ENCODE results near the gene SPSB4. TPM values are rescaled to one million over a fixed set of nuclear protein-coding genes. Genes with fewer than 3 reads are reported as not detected.

Gene SPSB4
- total and polyA plus RNA-seq, 10 of the 15 experiments (the other 5 are each of a cell fraction or from before 2014, with no cell fraction given): not detected

DNA sequence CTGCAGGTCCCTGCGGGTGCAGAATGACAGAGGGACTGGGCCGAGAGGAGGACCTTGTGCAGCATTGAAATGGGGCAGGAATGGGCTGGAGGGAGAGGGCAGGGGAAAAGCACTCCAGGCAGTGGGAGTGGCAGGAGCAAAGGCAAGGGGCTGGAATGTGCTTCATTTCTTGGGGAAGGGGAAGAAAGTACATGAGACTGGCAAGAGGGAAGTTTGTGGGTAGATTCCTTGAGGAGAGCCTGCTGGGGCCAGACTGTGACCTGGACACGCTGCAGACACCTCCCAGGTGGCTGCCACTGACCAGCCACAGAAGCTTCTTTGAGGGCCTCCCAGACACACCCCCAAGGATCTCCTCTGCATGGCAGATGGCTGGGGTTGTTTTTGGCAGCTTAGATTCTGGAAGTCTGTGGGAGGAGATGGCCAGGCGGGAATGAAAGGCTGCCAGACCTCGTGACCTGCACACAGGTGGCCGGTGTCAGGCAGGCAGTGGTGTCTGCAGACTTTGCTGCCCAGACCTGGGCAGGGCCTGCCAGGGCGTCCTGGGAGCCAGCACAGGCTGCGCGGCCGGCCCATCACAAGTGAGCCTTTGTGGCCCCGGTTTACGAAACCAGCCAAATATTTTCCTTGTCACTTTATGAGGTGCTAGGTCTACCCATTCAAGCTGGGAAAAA lies 53.1 kb downstream of the SPSB4 start:
- Histone ChIP-seq H3K4me1 (ENCODE audit: control insufficient read depth, insufficient read depth, low read length) (no peaks in the 10 kb centered on the region), H3K79me2 (ENCODE audit: control insufficient read depth, insufficient read depth, low read length) (no peaks in the 10 kb centered on the region), H3K4me3 (no peak overlapping the region), H3K4me2 (ENCODE audit: control insufficient read depth, insufficient read depth) (no peak overlapping the region), H3K9me3 (replicated peaks; ENCODE audit: control insufficient read depth, insufficient read depth, low read length) (no peaks in the 10 kb centered on the region), H3K27ac (ENCODE audit: control insufficient read depth, insufficient read depth) (no peak overlapping the region), H4K20me1 (ENCODE audit: control insufficient read depth, insufficient read depth) (no peaks in the 10 kb centered on the region), H2AFZ (ENCODE audit: control insufficient read depth, low read depth, low read length) (no peak overlapping the region), H3K9ac (ENCODE audit: control insufficient read depth, insufficient read depth, low read length) (no peak overlapping the region), H3K27me3 (replicated peaks in 1 of 2; ENCODE audit: control insufficient read depth in 2 of 2, insufficient read depth in 2 of 2, low read length in 1 of 2) (no peaks in the 10 kb centered on the region), H3K36me3 (ENCODE audit: control insufficient read depth in 2 of 2, insufficient read depth in 2 of 2, low read length in 1 of 2) (no peaks in the 10 kb centered on the region)
- FAIRE-seq (no peak), DNase-seq (ENCODE audit: low read depth, low spot score) (no peak), ATAC-seq (no peak)
- intact Hi-C loops (cut with micrococcal nuclease; ENCODE audit: unreplicated experiment) (loop anchor here (10.0 kb wide), 1 partner anchor 179 kb away; no protein-coding TSS in a partner anchor), in situ Hi-C loops (cut with MboI) (no loop called here)
- POLR2A ChIA-PET: no interaction called here
- WGBS (ENCODE audit: insufficient coverage, insufficient replicate concordance, low lambda C conversion rate, missing lambda C conversion rate): 42% methylated on average over 12 of the region's 12 CpGs
- CTCF ChIA-PET: interaction anchor here (0.7 to 2.0 kb wide), 3 partner anchors 87 to 104 kb away, joined by 3 to 12 read pairs (median 5); no protein-coding TSS in a partner anchor
- no TSS peak for BruUV-seq (replicated peaks)
- SMC1A ChIA-PET (ENCODE audit: uncharacterized antibody, unreplicated experiment): interaction anchor here (1.1 to 1.4 kb wide), 2 partner anchors 12 to 106 kb away, joined by 3 to 5 read pairs; no protein-coding TSS in a partner anchor
- RAD21 ChIA-PET (ENCODE audit: unreplicated experiment): interaction anchor here (1.2 kb wide), 1 partner anchor 104 kb away, joined by 3 read pairs; no protein-coding TSS in a partner anchor
- TF ChIP-seq, protein P1, sequence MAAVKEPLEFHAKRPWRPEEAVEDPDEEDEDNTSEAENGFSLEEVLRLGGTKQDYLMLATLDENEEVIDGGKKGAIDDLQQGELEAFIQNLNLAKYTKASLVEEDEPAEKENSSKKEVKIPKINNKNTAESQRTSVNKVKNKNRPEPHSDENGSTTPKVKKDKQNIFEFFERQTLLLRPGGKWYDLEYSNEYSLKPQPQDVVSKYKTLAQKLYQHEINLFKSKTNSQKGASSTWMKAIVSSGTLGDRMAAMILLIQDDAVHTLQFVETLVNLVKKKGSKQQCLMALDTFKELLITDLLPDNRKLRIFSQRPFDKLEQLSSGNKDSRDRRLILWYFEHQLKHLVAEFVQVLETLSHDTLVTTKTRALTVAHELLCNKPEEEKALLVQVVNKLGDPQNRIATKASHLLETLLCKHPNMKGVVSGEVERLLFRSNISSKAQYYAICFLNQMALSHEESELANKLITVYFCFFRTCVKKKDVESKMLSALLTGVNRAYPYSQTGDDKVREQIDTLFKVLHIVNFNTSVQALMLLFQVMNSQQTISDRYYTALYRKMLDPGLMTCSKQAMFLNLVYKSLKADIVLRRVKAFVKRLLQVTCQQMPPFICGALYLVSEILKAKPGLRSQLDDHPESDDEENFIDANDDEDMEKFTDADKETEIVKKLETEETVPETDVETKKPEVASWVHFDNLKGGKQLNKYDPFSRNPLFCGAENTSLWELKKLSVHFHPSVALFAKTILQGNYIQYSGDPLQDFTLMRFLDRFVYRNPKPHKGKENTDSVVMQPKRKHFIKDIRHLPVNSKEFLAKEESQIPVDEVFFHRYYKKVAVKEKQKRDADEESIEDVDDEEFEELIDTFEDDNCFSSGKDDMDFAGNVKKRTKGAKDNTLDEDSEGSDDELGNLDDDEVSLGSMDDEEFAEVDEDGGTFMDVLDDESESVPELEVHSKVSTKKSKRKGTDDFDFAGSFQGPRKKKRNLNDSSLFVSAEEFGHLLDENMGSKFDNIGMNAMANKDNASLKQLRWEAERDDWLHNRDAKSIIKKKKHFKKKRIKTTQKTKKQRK (IDR thresholded peaks at IDR 0.05; ENCODE audit: low read depth, low read length): no peak
- TF ChIP-seq MXI1 (IDR thresholded peaks at IDR 0.05; ENCODE audit: low read depth, low read length): no peak
- TF ChIP-seq, protein P2, sequence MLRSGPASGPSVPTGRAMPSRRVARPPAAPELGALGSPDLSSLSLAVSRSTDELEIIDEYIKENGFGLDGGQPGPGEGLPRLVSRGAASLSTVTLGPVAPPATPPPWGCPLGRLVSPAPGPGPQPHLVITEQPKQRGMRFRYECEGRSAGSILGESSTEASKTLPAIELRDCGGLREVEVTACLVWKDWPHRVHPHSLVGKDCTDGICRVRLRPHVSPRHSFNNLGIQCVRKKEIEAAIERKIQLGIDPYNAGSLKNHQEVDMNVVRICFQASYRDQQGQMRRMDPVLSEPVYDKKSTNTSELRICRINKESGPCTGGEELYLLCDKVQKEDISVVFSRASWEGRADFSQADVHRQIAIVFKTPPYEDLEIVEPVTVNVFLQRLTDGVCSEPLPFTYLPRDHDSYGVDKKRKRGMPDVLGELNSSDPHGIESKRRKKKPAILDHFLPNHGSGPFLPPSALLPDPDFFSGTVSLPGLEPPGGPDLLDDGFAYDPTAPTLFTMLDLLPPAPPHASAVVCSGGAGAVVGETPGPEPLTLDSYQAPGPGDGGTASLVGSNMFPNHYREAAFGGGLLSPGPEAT (IDR thresholded peaks at IDR 0.05; ENCODE audit: low read depth): no peak
- TF ChIP-seq PAX8 (IDR thresholded peaks at IDR 0.05): no peak
- TF ChIP-seq ZNF622 (IDR thresholded peaks at IDR 0.05): no peak
- no peak for TF ChIP-seq POU2F2 (IDR thresholded peaks at IDR 0.05; ENCODE audit: borderline replicate concordance, low read depth, low read length)
- TF ChIP-seq NFIC (IDR thresholded peaks at IDR 0.05; ENCODE audit: low read depth, low read length): no peak
- TF ChIP-seq, protein P3, sequence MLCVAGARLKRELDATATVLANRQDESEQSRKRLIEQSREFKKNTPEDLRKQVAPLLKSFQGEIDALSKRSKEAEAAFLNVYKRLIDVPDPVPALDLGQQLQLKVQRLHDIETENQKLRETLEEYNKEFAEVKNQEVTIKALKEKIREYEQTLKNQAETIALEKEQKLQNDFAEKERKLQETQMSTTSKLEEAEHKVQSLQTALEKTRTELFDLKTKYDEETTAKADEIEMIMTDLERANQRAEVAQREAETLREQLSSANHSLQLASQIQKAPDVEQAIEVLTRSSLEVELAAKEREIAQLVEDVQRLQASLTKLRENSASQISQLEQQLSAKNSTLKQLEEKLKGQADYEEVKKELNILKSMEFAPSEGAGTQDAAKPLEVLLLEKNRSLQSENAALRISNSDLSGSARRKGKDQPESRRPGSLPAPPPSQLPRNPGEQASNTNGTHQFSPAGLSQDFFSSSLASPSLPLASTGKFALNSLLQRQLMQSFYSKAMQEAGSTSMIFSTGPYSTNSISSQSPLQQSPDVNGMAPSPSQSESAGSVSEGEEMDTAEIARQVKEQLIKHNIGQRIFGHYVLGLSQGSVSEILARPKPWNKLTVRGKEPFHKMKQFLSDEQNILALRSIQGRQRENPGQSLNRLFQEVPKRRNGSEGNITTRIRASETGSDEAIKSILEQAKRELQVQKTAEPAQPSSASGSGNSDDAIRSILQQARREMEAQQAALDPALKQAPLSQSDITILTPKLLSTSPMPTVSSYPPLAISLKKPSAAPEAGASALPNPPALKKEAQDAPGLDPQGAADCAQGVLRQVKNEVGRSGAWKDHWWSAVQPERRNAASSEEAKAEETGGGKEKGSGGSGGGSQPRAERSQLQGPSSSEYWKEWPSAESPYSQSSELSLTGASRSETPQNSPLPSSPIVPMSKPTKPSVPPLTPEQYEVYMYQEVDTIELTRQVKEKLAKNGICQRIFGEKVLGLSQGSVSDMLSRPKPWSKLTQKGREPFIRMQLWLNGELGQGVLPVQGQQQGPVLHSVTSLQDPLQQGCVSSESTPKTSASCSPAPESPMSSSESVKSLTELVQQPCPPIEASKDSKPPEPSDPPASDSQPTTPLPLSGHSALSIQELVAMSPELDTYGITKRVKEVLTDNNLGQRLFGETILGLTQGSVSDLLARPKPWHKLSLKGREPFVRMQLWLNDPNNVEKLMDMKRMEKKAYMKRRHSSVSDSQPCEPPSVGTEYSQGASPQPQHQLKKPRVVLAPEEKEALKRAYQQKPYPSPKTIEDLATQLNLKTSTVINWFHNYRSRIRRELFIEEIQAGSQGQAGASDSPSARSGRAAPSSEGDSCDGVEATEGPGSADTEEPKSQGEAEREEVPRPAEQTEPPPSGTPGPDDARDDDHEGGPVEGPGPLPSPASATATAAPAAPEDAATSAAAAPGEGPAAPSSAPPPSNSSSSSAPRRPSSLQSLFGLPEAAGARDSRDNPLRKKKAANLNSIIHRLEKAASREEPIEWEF (IDR thresholded peaks at IDR 0.05; ENCODE audit: insufficient replicate concordance, low read depth, low read length): no peak
- no peak for TF ChIP-seq ZZZ3 (IDR thresholded peaks at IDR 0.05; ENCODE audit: control insufficient read depth, insufficient read length, low read depth)

Data from GM12878 (cell line).